NCI-H187 treated with DMSO at 0.1 percent for 48 hours (cell line): ENCODE measurements around the gene ARPP21.

Experiments
- DNase-seq: peaks from one replicate; lab custom pipeline; 2025; lab: John Stamatoyannopoulos, UW

ARPP21 gene

GRCh38 chr3:35737527-35737926, 98.2 kb downstream of the ARPP21 start:
- no peak for DNase-seq

DNA sequence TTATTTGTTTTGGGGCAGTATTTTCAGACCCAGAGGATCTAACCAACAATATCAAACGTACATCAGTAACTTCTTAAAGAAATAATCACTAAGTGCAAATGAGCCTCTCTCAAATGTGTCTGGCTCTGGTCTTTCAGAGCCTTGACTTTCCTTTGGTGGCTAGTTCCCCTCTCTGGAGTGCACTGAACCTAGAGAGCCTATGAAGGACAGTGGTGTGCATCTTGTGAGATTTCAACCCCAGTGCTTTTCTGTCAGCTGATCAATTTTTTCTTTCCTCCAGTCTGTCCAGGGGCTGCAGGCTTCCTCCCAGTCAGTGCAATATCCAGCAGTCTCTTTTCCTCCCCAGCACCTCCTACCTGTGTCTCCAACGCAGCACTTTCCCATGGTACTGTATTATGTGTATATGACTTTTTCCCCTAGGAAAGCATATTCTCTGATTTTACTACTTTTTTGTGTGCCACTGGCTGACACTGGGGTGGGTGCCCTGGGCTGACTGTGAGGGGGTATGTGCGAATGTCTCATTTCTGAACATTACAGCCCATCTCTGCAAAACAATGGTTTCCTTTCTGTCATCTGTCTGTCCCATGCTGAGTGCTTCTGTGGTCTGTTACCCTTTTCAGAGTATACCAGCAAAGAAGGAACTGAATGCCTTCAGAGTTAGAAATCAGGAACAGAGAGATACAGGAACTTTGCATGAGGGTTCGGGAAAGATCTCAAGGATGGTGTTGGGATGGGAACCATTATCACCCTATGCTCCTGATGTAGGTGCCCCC, 98.8 kb downstream of the ARPP21 start:
- DNase-seq, result no peak

DNA sequence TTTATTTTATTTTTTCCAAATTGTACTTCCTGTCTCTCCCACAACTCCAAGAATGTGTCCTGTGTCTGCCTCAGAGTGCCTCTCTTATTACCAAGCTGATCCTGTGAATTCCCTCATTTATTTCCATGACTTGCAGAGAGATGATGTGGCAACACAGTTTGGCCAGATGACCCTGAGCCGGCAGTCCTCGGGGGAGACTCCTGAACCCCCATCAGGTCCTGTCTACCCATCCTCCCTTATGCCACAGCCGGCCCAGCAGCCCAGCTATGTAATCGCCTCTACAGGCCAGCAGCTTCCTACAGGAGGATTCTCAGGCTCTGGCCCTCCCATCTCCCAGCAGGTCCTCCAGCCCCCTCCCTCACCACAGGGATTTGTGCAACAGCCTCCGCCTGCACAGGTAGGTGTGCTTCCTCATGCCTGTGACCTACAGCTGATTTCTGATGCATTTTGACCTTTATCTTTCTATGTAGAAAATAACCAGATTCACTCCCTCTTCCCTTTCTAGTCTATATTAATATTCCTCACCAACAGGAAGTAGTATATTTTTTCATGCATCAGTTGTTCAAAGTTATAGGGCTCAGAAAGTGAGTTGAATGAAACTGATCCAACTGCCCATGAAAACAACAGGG, 100.0 kb downstream of the ARPP21 start:
- no peak for DNase-seq

- DNase-seq, result peak; percentile 74
Measured at GRCh38 chr3:35739964-35740527, 100.7 kb downstream of the ARPP21 start.

DNA sequence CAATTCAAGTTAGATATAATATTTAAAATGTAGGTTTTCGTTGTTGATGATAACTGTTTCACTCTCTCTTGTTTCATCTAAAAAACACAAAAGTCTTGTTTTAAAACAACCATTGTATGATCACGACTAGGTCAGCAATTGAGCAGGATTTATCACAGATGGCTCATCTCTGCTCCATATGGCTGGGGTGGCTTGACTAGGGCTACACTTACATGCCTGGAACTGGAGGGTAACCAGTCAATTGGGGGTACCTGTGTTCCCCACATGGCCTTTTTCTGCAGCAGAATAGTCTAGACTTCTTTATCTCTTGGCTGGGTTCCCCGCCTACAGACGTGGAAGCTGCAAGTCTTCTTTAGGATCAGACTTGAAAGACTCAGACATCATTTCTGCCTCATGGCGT, 103.9 kb downstream of the ARPP21 start:
- DNase-seq, result no peak

- DNase-seq, result no peak
Measured at GRCh38 chr3:35744419-35744818, 105.1 kb downstream of the ARPP21 start.

DNA sequence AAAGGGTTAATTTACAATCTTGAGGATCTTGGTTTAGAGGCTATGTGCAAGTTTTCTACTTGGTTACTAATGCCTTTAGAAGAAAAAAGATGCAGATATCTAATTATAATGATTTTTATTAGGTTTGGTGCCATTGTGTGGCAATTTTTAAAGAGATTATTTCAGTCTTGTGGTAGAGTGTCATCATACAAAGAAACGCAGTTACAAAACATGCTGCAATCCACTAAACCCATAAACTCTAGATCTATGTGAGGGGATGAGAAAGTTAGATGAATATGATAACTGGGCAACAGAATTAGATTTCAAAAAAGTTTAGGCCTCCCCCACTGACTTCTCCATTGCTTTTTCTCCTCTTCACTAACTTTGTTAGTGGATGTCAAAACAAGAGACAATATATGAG, 106.0 kb downstream of the ARPP21 start:
- DNase-seq, result no peak

GRCh38 chr3:35745802-35746484, 106.6 kb downstream of the ARPP21 start:
- no peak for DNase-seq

GRCh38 chr3:35746492-35746891, 107.2 kb downstream of the ARPP21 start:
- no peak for DNase-seq

- DNase-seq, result no peak
Measured at GRCh38 chr3:35748144-35748543, 108.8 kb downstream of the ARPP21 start.

- no peak for DNase-seq
Measured at GRCh38 chr3:35751207-35751606, 111.9 kb downstream of the ARPP21 start.

- no peak for DNase-seq
Measured at GRCh38 chr3:35757991-35758757, 118.8 kb downstream of the ARPP21 start.

DNA sequence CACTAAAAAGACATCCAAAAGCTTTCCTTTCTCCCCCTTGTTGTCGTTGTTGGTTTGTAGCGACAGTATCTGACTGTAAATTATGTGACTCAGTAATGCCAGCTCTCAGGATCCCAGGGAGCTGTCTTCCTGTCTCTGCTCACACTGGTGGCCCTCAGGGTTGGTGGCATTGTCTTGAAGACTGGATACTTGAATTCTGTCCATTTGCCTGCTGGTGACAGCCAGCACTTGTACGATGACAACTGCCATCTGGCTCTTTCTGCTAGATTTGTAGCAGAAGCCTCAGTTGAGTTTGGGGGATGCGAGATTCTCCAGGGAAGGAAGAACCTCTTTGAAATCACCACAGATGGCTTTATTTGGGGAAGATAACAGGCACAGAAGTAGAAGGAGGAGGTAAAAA, 120.8 kb downstream of the ARPP21 start:
- DNase-seq, result no peak

GRCh38 chr3:35761311-35761710, 122.0 kb downstream of the ARPP21 start:
- no peak for DNase-seq

GRCh38 chr3:35772381-35773015, 133.2 kb downstream of the ARPP21 start:
- DNase-seq, result no peak

GRCh38 chr3:35773417-35773816, 134.1 kb downstream of the ARPP21 start:
- DNase-seq, result no peak

GRCh38 chr3:35776346-35776745, 137.0 kb downstream of the ARPP21 start:
- DNase-seq, result no peak

DNA sequence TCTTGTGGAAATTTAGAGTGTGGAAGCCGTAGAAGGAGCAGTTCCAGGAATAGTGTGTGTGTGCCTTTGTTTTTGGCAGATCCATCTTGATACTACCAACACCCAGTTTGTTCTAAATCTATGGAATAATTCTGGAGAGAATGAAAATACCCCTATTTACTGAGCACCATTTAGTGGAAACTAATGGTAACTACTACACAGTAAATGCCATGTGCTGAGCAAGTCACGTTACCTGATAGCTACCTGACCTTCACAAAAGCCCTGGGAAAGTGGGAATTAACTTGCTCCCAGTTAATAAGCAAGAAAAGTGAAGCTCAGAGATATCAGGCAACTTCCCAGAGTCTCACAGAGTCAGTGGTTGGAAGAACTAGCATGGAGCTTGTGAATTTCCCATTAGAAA, 137.7 kb downstream of the ARPP21 start:
- DNase-seq, result no peak

DNA sequence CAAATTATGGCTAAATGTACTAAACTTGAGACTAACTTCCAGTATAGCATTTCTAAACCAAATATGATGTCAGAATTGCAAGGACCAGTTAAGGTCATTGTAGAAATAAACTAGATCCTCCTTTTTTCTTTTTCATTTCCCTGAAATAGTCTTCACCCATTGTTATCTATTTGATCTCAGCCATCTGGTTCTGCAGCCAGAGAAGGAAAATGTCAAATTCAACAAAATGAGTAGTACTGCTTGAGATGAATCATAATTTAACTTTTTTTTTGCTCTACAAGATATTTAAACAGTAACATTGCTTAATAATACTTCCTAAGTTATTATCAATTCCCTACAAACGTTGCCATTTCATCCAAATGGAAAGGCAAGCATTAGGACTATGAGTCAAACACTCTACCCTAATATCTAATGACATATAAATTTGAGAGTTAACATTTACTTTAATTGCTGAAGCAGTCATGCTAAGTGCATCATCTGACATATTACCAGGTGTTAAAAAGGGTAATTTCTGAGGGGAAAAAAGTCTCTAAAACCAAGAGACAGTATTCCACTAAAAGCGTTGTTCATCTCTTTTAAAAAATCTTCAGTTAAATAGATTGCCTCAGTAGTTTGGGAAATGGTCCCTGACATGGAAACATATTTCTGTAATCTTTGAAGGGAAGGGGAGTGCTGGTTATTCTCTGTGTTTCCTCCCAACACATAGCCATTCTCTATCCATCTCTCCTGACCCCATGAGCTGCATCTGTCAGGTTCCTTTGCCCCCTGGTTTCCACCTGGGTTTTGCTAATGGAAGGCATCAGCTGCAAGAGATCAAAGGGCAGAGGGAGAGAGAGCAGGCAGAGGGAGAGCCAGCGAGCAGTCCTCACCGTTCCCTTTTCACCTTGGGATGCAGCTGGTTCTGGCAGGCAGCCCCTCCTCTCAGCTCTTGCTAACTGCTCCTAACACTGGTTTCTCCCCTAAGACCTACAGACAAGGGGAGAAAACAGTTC, 138.5 kb downstream of the ARPP21 start:
- no peak for DNase-seq

DNA sequence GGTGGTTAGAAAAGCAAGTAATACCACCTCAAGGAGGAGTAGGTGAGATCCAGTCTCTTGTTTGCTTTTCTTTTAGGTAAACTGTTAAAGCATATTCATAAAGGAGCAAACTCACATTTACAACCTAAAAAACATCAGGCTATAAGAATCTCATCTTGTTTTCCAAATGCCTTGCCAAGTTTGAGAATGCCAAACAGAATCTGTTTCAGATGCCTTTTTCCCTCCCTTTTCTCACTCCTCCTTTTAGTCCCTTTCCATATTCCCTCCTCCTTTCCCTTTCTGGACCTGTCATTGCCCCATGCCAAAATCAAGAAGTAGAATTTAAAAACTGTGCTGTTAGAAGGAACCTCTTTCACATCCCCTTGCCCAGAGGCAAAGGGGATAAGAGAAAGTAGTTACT, 140.3 kb downstream of the ARPP21 start:
- no peak for DNase-seq
